Measurements from ENCODE around the gene CCNG2.

DNA sequence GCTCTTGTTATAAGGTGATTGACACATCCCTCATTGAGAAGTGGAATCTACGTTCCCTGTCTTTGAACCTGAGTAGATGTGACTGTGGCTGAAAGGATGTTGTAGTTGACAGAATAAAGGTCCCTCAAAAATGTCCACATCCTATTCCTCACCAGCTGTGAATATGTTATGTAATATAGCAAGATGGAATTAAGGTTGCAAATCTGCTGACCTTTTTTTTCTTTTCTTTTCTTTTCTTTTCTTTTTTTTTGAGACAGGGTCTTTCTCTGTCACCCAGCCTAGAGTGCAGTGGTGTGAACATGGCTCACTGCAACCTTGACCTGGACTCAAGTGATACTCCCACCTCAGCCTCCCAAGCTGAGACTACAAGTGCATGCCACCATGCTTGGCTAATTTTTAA, 7.2 kb upstream of the CCNG2 start:
- TF ChIP-seq POLR2AphosphoS5 (IDR thresholded peaks at IDR 0.05) (no peak), POLR2A (IDR thresholded peaks at IDR 0.05) (no peak)
- TF ChIP-seq, protein P1, sequence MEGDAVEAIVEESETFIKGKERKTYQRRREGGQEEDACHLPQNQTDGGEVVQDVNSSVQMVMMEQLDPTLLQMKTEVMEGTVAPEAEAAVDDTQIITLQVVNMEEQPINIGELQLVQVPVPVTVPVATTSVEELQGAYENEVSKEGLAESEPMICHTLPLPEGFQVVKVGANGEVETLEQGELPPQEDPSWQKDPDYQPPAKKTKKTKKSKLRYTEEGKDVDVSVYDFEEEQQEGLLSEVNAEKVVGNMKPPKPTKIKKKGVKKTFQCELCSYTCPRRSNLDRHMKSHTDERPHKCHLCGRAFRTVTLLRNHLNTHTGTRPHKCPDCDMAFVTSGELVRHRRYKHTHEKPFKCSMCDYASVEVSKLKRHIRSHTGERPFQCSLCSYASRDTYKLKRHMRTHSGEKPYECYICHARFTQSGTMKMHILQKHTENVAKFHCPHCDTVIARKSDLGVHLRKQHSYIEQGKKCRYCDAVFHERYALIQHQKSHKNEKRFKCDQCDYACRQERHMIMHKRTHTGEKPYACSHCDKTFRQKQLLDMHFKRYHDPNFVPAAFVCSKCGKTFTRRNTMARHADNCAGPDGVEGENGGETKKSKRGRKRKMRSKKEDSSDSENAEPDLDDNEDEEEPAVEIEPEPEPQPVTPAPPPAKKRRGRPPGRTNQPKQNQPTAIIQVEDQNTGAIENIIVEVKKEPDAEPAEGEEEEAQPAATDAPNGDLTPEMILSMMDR (IDR thresholded peaks at IDR 0.05 in 8 of 11, conservative IDR thresholded peaks at IDR 0.05 in 3 of 11): no peak
